Thyroid gland (tissue), 4 donors: ENCODE data around the gene ERBB2. TPM values are rescaled to one million over a fixed set of nuclear protein-coding genes. Genes with fewer than 3 reads are reported as not detected.

ENCODE experiments used
- DNase-seq, 2 donors: peaks; one replicate each; pipeline ENCODE4 v3.0.0-alpha.2; 2019
- H3K27ac ChIP-seq, 3 donors: fragments of 200-600 bp; sonication (generic); 1 replicate in 2 of 3; 2 replicates in 1 of 3; pipeline ENCODE4 v1.5.1; 2016 to 2019; ENCODE audit warnings: mild to moderate bottlenecking in 1 of 3, moderate library complexity in 1 of 3
- H3K27me3 ChIP-seq: fragments of 200-600 bp; sonication (generic); one replicate; pipeline ENCODE4 v1.5.1; 2019
- H3K36me3 ChIP-seq, 2 donors: fragments of 200-600 bp; sonication (generic); one replicate each; pipeline ENCODE4 v1.5.1; 2016 to 2019
- H3K4me1 ChIP-seq, 2 donors: fragments of 200-600 bp; sonication (generic); one replicate each; pipeline ENCODE4 v1.5.1; 2017 to 2019
- H3K4me3 ChIP-seq, 3 donors: fragments of 200-600 bp; sonication (generic); replicated peaks in 1 of 3; 1 replicate in 2 of 3; 2 replicates in 1 of 3; pipeline ENCODE4 v1.5.1; 2016; ENCODE audit warnings: mild to moderate bottlenecking in 1 of 3
- H3K9me3 ChIP-seq: fragments of 200-600 bp; sonication (generic); one replicate; pipeline ENCODE4 v1.5.1; 2017
- POLR2A ChIP-seq, 2 donors: fragments of 450-650 bp; IDR thresholded peaks; one replicate each; pipeline ENCODE4 v1.6.1; 2017; ENCODE audit warnings: antibody characterized with exemption in 2 of 2, mild to moderate bottlenecking in 2 of 2, moderate library complexity in 1 of 2
- WGBS, 2 donors: methylation state at CpG; one replicate each; pipeline ENCODE4 v1.1.5; 2017; 5-methylcytosine and 5-hydroxymethylcytosine counted together
- intact Hi-C: fragments of 100-400 bp; cut with DNase I; formaldehyde crosslinking; loops from one replicate; pipeline ENCODE4 v1.15.1; 2023
- total RNA-seq, 4 donors: library from RNA; depleted of rRNA; stranded (reverse); fragments of >200 nt; gene quantifications; one replicate each; pipeline ENCODE4 v1.2.3, GENCODE V29; 2016
- TF ChIP-seq, protein P1 (sequence below), 6 experiments: fragments of 200-600 bp in 3 of 6; fragments of 450-650 bp in 3 of 6; sonication (generic) in 3 of 6; IDR thresholded peaks; one replicate each; pipeline ENCODE4 v1.5.1; 2016 to 2019; ENCODE audit warnings: antibody characterized with exemption in 6 of 6, mild to moderate bottlenecking in 2 of 6, inconsistent platforms in 1 of 6, moderate library complexity in 1 of 6

Gene ERBB2
- total RNA-seq, 4 donors from 2014 or later: 74.3 to 170 (median 139) TPM

- 74 to 87% methylated on average over 5 of the region's 5 CpGs for WGBS, 2 donors
- intact Hi-C loops: no loop called here
- peaks cover 17 to 18% of the 10 kb centered on the region in 2 donors for H3K36me3 ChIP-seq
- no peak for DNase-seq
- no peaks in the 10 kb centered on the region for H3K9me3 ChIP-seq
- peaks cover 15 to 32% of the 10 kb centered on the region in 2 donors for H3K4me1 ChIP-seq
- no peaks in the 10 kb centered on the region for H3K27me3 ChIP-seq
- no peak for TF ChIP-seq POLR2A (IDR thresholded peaks at IDR 0.05)
- TF ChIP-seq, protein P1, sequence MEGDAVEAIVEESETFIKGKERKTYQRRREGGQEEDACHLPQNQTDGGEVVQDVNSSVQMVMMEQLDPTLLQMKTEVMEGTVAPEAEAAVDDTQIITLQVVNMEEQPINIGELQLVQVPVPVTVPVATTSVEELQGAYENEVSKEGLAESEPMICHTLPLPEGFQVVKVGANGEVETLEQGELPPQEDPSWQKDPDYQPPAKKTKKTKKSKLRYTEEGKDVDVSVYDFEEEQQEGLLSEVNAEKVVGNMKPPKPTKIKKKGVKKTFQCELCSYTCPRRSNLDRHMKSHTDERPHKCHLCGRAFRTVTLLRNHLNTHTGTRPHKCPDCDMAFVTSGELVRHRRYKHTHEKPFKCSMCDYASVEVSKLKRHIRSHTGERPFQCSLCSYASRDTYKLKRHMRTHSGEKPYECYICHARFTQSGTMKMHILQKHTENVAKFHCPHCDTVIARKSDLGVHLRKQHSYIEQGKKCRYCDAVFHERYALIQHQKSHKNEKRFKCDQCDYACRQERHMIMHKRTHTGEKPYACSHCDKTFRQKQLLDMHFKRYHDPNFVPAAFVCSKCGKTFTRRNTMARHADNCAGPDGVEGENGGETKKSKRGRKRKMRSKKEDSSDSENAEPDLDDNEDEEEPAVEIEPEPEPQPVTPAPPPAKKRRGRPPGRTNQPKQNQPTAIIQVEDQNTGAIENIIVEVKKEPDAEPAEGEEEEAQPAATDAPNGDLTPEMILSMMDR (IDR thresholded peaks at IDR 0.05): no peak
- no peak overlapping the region for H3K4me3 ChIP-seq
- peak overlapping the region in 2 of 3 donors; percentile 35 to 79 for H3K27ac ChIP-seq
These were observed 39.9 kb upstream of the ERBB2 start for GRCh38 chr17:39660011-39660360.

GRCh38 chr17:39660397-39661385 is 39.2 kb upstream of the ERBB2 start:
- H3K36me3 ChIP-seq: peaks cover 17 to 18% of the 10 kb centered on the region in 2 donors
- H3K27ac ChIP-seq: peak overlapping the region; percentile 33 to 79 (median 35)
- whole genome bisulfite sequencing, 2 donors: 90 to 92% methylated on average over 21 to 31 of the region's 35 CpGs

DNA sequence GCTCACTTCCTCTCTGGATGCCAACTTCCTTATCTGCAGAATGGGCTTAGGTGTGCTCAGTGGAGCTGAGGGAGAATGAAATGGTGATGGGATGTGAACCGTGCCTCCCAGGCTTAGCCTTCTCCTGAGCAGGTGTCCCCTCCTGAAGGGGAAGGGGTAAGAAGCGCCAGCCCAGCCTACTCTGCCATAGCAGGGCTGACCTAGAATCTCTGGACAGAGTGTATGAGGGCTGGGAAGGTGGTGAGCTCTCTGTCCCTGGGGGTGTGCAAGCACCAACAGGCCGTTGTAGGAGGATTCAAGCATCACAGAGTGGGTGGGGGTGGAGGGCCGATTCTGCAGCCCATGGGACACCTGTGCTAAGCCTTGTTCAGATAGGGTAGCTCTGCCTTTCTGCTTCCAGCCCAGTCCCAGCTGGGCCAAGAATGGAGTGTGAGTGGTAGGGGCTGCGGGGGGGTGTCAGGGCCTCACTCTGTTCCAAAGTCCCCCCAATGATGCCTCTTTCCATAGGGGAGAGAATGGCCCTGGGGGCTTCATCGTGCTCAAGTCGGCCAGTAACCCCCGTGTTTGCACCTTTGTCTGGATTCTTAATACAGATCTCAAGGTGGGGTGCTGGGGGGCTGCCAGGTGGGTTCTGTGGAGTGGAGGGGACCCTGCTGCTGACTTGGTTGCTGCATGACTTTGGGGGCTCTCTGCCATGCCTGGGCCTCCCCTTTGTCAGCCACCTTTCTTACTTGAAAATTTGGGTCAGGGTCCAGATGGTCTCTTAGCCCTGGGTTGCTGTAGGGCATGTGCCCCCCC is 37.9 kb upstream of the ERBB2 start:
- 83 to 84% methylated on average over 5 to 8 of the region's 8 CpGs for WGBS, 2 donors
- H3K4me3 ChIP-seq: no peak overlapping the region

More at GRCh38 chr17:39660397-39661385, 39.2 kb upstream of the ERBB2 start:
- peaks cover 15 to 39% of the 10 kb centered on the region in 2 donors for H3K4me1 ChIP-seq
- no peaks in the 10 kb centered on the region for H3K9me3 ChIP-seq
- DNase-seq: no peak
- no peak for TF ChIP-seq POLR2A (IDR thresholded peaks at IDR 0.05)
- TF ChIP-seq, protein P1 (IDR thresholded peaks at IDR 0.05): no peak
- no peaks in the 10 kb centered on the region for H3K27me3 ChIP-seq
- no peak overlapping the region for H3K4me3 ChIP-seq
- intact Hi-C loops: no loop called here

GRCh38 chr17:39662551-39663339 is 37.1 kb upstream of the ERBB2 start:
- Histone ChIP-seq H3K4me1 (peaks cover 21 to 59% of the 10 kb centered on the region in 2 donors), H3K36me3 (peaks cover 17 to 18% of the 10 kb centered on the region in 2 donors), H3K4me3 (no peak overlapping the region), H3K27ac (peak overlapping the region; percentile 18 to 58 (median 47)), H3K27me3 (no peaks in the 10 kb centered on the region), H3K9me3 (no peaks in the 10 kb centered on the region)
- peak; percentile 67 to 79 for DNase-seq
- 77 to 82% methylated on average over 12 to 16 of the region's 22 CpGs for WGBS, 2 donors
- intact Hi-C loops: no loop called here
- no peak for TF ChIP-seq POLR2A (IDR thresholded peaks at IDR 0.05)
- TF ChIP-seq, protein P1 (IDR thresholded peaks at IDR 0.05): no peak

More for the DNA sequence above, 37.9 kb upstream of the ERBB2 start:
- no peak for TF ChIP-seq POLR2A (IDR thresholded peaks at IDR 0.05)
- TF ChIP-seq, protein P1 (IDR thresholded peaks at IDR 0.05): no peak
- no peak for DNase-seq
- Histone ChIP-seq H3K27me3 (no peaks in the 10 kb centered on the region), H3K36me3 (peaks cover 17 to 18% of the 10 kb centered on the region in 2 donors), H3K9me3 (no peaks in the 10 kb centered on the region), H3K4me1 (peaks cover 15 to 51% of the 10 kb centered on the region in 2 donors), H3K27ac (peak overlapping the region; percentile 18 to 58 (median 47))
- intact Hi-C loops: no loop called here
